ENCODE measurements around the gene INSIG1. TPM values are rescaled to one million over a fixed set of nuclear protein-coding genes. Genes with fewer than 3 reads are reported as not detected.

Gene INSIG1
- total RNA-seq, 1 donor from 2014 or later = 36.6 TPM

DNA sequence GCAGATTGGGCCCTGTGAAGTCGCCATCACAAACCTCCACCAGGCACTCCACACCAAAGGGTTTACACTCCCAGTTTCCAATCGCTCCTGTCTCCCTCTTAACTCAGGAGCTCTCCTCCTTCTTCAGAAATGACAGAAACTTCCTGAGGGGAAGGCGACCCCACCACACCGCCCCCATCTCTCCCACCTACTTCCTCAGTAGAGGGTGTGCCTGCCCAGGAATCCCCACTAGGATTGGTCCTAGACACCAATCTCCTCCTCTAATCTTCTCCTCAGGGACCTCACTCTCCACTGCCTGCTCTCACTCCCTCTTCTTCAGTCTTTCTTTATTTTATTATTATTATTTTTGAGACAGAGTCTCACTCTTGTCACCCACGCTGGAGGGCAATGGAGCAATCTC is 5.9 kb upstream of the INSIG1 start:
- Histone ChIP-seq H3K4me3 (ENCODE audit: low read depth, low read length) (no peak overlapping the region), H3K36me3 (ENCODE audit: control insufficient read depth, insufficient read depth, low read length) (no peaks in the 10 kb centered on the region), H3K27me3 (ENCODE audit: control insufficient read depth, insufficient read depth, low read length) (peaks cover 1% of the 10 kb centered on the region)
- DNase-seq (ENCODE audit: low read depth) (no peak), FAIRE-seq (no peak)
- TF ChIP-seq, protein P1, sequence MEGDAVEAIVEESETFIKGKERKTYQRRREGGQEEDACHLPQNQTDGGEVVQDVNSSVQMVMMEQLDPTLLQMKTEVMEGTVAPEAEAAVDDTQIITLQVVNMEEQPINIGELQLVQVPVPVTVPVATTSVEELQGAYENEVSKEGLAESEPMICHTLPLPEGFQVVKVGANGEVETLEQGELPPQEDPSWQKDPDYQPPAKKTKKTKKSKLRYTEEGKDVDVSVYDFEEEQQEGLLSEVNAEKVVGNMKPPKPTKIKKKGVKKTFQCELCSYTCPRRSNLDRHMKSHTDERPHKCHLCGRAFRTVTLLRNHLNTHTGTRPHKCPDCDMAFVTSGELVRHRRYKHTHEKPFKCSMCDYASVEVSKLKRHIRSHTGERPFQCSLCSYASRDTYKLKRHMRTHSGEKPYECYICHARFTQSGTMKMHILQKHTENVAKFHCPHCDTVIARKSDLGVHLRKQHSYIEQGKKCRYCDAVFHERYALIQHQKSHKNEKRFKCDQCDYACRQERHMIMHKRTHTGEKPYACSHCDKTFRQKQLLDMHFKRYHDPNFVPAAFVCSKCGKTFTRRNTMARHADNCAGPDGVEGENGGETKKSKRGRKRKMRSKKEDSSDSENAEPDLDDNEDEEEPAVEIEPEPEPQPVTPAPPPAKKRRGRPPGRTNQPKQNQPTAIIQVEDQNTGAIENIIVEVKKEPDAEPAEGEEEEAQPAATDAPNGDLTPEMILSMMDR (IDR thresholded peaks at IDR 0.05; ENCODE audit: insufficient read depth, low read length, severe bottlenecking) = no peak

DNA sequence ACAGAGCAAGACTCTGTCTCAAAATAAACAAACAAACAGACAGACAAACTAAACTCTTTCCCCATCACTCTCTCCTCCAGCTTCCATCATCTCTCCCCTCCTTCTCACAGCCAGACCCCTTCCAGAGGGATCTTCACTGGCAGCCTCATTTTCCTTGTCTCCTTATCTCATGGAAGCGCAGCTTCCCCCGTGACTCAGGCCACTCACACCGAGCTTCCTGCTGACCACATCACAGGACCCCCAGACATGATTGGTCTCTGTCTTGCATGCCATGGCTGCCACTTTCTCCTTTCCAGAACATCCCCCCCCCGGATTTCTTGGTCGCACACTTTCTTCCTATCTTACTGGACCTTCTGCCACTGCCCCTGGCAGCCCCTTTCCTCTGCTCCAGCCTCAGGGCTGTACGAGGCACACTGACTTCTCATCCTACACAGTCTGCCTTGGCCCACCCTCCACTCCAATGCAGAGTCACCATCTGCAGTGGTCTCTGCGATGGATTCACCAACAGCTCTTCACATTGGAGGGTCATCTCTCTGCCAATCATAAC is 4.9 kb upstream of the INSIG1 start:
- Histone ChIP-seq H3K27me3 (ENCODE audit: control insufficient read depth, insufficient read depth, low read length) (peaks cover 1% of the 10 kb centered on the region), H3K36me3 (ENCODE audit: control insufficient read depth, insufficient read depth, low read length) (no peaks in the 10 kb centered on the region), H3K4me3 (ENCODE audit: low read depth, low read length) (no peak overlapping the region)
- no peak for FAIRE-seq
- DNase-seq (ENCODE audit: low read depth) = no peak
- TF ChIP-seq, protein P1 (IDR thresholded peaks at IDR 0.05; ENCODE audit: insufficient read depth, low read length, severe bottlenecking) = no peak

DNA sequence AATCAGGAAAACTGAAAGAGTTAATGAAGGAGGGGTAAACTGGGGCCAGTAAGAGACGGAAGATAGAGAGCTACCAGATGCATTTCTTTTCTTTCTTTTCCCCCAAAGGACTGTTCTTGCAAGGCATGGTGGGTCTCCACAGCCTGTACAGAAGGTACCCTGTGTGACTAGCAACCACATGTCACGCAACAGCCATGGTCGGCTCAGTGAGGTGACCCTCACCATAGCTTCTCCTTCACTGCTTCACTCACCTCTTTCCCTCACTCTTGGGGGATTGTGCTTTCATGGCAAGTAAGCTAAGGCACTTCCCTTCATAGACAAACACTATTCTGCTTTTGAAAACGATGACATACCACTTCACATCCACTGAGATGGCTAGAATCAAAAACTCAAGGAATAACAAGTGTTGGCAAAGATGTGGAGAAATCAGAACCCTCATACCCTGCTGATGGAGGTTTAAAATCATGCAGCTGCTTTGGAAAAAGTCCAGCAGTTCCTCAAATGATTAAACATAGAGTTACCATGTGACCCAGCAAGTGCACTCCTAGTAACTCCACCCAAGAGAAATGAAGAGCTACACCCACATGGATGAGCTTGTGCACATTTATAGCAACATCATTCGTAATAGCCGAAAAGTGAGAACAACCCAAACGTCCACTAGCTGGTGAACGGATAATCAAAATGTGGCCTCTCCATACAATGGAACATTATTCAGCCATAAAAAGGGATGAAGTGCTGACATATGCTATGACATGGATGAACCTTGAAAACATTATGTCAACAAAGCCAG is 3.8 kb upstream of the INSIG1 start:
- TF ChIP-seq, protein P1 (IDR thresholded peaks at IDR 0.05; ENCODE audit: insufficient read depth, low read length, severe bottlenecking) = no peak
- no peak for DNase-seq (ENCODE audit: low read depth)
- no peak for FAIRE-seq
- Histone ChIP-seq H3K36me3 (ENCODE audit: control insufficient read depth, insufficient read depth, low read length) (no peaks in the 10 kb centered on the region), H3K27me3 (ENCODE audit: control insufficient read depth, insufficient read depth, low read length) (peaks cover 1% of the 10 kb centered on the region), H3K4me3 (ENCODE audit: low read depth, low read length) (no peak overlapping the region)

DNA sequence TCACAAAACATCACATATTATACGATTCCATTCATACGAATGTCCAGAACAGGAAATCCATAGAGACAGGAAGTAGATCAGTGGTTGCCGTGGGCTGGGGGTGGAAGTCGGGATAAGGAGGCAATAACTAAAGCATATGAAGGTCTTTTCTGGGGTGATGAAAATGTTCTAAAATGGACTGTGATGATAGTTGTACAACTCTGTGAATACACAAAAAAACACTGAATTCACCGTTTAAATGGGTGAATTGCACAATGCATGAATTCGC is 3.2 kb upstream of the INSIG1 start:
- H3K4me3 ChIP-seq (ENCODE audit: low read depth, low read length) = no peak overlapping the region
- H3K27me3 ChIP-seq (ENCODE audit: control insufficient read depth, insufficient read depth, low read length) = peaks cover 1% of the 10 kb centered on the region
- no peaks in the 10 kb centered on the region for H3K36me3 ChIP-seq (ENCODE audit: control insufficient read depth, insufficient read depth, low read length)
- DNase-seq (ENCODE audit: low read depth) (no peak), FAIRE-seq (no peak)
- TF ChIP-seq, protein P1 (IDR thresholded peaks at IDR 0.05; ENCODE audit: insufficient read depth, low read length, severe bottlenecking) = no peak

DNA sequence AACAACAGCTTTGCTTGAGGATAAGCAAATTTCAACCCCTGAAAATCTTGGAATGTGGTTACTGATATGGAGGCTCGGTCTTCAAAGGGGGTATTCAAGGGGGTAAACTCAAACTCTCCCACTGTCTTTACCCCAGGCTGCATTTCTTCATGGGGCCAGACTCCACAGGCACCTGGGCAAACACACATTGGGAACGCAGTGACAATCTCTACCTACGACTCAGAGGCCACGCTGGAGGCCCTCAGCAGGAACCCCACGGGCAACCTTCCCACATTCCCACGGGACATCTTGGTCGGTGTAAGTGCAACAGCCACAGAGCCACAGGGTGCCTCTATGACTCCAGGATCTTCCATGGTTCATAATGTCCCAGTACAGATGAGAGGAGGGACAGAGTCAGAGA is 2.2 kb upstream of the INSIG1 start:
- TF ChIP-seq, protein P1 (IDR thresholded peaks at IDR 0.05; ENCODE audit: insufficient read depth, low read length, severe bottlenecking) = no peak
- FAIRE-seq = no peak

More for the DNA sequence above, 2.2 kb upstream of the INSIG1 start:
- no peaks in the 10 kb centered on the region for H3K27me3 ChIP-seq (ENCODE audit: control insufficient read depth, insufficient read depth, low read length)
- no peak overlapping the region for H3K4me3 ChIP-seq (ENCODE audit: low read depth, low read length)
- DNase-seq (ENCODE audit: low read depth) = no peak
- no peaks in the 10 kb centered on the region for H3K36me3 ChIP-seq (ENCODE audit: control insufficient read depth, insufficient read depth, low read length)

All from bronchial epithelial cell (primary cell).